Sciatic nerve (tissue), 2 donors: ENCODE data around the gene PLEKHB1. TPM values are rescaled to one million over a fixed set of nuclear protein-coding genes. Genes with fewer than 3 reads are reported as not detected.
"Not testable (repeated sequence)": the region's sequence is repeated elsewhere in the genome, so short reads cannot be mapped to it uniquely, and the experiment has no call there.

ENCODE experiments used
- ATAC-seq: fragments of 200-7000 bp; cut with Tn5 transposase; one replicate; pipeline ENCODE4 v1.9.1; 2020; ENCODE audit warnings: mild to moderate bottlenecking, moderate library complexity
- DNase-seq: peaks from one replicate; pipeline ENCODE4 v3.0.0-alpha.2; 2020; ENCODE audit warnings: low spot score
- intact Hi-C: fragments of 100-400 bp; cut with DNase I; formaldehyde crosslinking; loops from one replicate; pipeline ENCODE4 v1.14.2; 2022
- total RNA-seq: library from RNA; stranded (reverse); fragmentation: NEBNext Ultra II Directional; extraction: Animal tissue kit (Norgen Biotek cat#: 25700); gene quantifications from one replicate; pipeline ENCODE4 v1.2.1, GENCODE V29; 2021
- donor health status: DM: no; HTN: no; CAD: no.
- donor health status: DM: no; HTN: no; CAD: no.

The PLEKHB1 gene
- total RNA-seq, 1 donor from 2014 or later = 370 TPM

DNA sequence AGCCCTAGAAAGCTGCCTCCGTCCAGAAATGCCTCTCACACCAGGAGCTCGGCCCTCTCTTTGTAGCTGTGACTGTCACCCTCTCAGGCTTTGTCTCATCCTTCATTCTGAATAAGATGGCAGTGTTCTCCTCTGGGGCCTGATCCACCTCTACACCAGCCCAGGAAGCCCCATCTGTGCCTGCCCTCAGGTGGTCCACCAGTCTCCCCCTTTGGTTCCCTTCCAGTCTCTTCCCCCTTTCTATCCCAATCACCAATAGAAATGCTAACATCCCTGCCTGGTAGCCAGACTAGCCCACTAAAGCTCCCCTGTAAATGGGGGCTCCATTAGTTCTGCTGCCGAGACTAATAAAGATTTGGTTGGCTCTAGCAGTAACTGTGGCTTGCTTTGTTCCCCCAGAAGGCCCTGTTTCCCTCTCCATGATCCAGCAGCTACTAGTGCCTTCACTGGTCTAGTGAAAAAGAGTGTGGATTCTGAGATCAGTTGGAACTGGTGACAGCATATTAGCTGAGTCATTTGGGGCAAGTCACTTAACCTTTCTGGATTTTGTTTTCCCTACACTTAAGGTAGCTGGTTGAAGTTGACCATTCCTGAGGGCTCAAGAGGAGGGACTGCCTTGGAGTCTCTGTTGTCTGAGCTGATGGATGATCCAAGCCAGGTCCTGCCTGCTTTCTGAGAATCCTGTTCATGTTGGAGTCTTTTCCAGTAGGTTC is 16.2 kb downstream of the PLEKHB1 start:
- DNase-seq (no peak), ATAC-seq (no peak)
- intact Hi-C loops = loop anchor here (5.0 to 10.0 kb wide), 2 partner anchors 35 to 258 kb away; no protein-coding TSS in a partner anchor

DNA sequence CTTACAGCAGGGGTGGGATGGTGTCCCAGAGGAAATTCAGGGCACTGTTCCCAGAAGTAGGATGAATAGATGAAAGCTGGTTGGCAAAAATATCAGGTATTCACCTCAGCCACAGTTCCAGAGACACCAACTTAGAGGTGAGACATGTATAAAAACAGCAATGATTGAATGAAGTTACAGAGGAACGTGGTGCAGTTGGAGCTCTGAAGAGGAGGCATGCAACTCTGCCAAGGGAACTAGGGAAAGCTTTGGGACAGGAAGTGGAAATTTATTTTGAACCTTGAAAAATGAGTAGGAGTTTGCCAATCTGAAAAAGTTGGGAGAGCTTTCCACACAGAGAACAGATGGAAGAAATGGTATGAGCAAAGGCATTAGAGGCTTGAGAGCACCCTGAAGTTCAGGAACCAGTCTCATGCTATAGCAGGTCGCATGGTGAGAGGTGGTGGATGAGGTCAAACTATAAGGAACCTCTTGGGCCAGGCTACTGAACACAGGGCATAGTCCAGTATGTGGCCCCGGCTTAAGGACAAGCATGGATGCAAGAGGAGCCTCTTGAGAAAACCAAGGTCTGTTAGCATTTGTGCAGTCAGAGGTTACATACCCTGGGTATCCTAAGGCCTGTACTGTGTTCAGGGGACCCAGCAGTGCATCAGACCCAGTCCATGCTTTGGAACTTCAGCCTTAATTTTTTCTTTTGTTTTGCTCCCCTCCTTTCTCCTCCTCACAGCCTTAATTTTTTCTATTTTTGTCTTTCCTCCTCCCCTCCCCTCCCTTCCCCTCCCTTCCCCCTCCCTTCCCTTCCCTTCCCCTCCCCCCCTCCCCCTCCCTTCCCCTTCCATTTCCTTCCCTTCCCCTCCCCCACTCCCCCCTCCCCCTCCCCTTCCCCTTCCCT is 17.5 kb downstream of the PLEKHB1 start:
- intact Hi-C loops = loop anchor here (5.0 to 10.0 kb wide), 2 partner anchors 37 to 259 kb away; no protein-coding TSS in a partner anchor
- ATAC-seq (no peak), DNase-seq (no peak)

DNA sequence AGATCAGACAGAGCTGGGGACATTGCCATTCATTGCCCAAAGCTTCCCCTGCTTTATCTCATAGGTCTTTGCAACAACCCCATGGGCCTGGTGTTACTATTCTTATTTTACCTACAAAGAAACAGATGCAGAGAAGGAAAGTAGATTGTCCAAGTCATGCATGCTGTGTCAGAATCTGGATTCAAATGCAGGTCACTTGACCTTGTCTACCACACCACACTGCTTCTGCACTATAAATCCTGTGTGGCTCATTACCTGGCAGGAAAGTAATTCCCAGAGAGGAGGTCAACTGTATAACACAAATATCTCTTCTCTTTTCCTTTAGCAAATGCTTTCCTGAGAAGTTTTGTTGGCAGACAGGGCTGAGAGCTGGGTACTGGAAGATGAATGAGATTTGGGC is 18.5 kb downstream of the PLEKHB1 start:
- ATAC-seq (no peak), DNase-seq (no peak)
- intact Hi-C loops = loop anchor here (5.0 to 10.0 kb wide), 2 partner anchors 38 to 260 kb away; no protein-coding TSS in a partner anchor

DNA sequence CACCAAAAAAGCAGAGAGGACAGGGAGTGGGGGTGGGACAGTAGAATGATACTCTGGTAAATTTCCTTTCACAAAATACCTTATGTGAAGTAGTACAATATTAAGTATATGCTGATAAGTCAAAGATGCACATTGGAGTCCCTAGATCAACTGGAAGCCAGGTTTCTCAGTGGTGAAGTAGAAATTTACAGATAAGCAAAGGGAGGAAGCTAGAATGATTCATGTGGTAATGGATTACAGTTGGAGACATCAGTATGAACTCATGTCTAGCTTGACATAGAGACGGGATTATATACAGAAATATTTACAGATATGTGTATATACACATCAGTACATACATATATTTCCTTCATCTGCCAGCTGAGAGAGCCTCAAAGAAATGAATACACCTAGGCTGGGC is 21.5 kb downstream of the PLEKHB1 start:
- intact Hi-C loops = loop anchor here (10.0 kb wide), 1 partner anchor 263 kb away; no protein-coding TSS in a partner anchor
- ATAC-seq = no peak
- no peak for DNase-seq

DNA sequence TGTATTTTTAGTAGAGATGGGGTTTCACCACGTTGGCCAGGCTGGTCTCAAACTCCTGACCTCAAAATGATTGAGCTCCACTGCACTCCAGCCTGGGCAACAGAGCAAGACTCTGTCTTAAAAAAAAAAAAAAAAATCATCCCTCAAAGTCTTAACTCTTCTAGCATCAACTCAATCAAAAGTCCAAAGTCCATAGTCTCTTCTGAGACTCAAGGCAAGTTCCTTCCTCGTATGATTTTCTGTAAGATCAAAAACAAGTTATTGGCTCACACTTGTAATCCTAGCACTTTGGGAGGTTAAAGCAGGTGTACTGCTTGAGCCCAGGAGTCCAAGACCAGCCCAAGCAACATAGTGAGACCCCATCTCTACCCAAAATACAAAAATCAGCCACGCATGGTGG is 24.4 kb downstream of the PLEKHB1 start:
- ATAC-seq (no peak), DNase-seq (no peak)
- intact Hi-C loops = no loop called here

DNA sequence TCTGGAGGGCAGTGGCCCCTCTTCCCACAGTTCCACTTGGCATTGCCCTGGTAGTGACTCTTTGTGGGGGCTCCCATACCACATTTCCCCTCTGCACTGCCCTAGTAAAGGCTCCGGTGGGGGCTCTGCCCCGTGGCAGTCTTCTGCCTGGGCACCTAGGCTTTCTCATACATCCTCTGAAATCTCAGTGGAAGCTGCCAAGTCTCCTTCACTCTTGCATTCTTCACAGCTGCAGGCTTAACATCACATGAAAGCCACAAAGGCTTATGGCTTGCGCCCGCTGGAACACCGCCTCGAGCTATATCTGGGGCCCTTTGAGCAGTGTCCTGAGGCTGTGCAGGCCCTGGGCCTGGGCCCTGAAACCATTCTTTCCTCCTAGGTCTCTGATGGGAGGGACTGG is 25.3 kb downstream of the PLEKHB1 start:
- intact Hi-C loops = no loop called here
- DNase-seq (no peak), ATAC-seq (no peak)

DNA sequence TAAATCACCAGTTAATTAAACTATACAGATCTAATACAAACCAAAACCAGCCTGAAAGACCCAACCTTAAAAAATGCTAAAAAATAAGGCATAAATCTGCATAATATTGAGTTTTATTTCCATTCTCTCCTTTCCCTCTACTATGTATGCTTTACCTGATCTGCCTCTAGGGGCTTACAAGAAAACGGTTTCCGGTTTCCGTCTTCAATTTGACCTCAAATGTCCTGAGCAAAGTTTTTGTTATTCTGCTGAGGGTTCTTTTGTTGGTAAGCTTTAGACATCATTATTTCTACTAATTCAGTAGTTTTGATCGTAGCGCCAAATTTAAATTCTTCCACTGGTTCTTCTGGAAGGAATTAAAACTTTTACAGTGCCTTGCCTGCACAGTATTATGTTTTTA is 30.2 kb downstream of the PLEKHB1 start:
- DNase-seq, ATAC-seq, intact Hi-C loops: not testable (repeated sequence)

DNA sequence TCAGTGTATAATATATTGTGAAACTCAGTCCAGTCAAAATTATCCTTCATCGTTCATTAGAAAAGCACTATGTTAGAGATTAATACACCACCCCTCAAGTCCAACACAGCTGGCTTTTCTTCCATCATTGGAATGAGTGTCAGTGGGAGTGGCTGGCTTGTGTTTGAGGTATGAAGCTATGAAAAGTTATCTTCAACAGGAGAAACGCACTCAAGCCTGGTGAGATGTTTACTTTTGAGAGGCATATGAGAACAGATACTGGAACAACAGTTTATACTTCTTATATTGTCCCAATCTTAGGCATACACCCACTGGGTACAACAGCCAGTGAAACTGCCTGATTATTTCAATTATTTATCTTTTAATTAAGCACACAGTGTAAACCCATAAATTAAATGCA is 34.3 kb downstream of the PLEKHB1 start:
- intact Hi-C loops = no loop called here
- DNase-seq = no peak
- no peak for ATAC-seq

DNA sequence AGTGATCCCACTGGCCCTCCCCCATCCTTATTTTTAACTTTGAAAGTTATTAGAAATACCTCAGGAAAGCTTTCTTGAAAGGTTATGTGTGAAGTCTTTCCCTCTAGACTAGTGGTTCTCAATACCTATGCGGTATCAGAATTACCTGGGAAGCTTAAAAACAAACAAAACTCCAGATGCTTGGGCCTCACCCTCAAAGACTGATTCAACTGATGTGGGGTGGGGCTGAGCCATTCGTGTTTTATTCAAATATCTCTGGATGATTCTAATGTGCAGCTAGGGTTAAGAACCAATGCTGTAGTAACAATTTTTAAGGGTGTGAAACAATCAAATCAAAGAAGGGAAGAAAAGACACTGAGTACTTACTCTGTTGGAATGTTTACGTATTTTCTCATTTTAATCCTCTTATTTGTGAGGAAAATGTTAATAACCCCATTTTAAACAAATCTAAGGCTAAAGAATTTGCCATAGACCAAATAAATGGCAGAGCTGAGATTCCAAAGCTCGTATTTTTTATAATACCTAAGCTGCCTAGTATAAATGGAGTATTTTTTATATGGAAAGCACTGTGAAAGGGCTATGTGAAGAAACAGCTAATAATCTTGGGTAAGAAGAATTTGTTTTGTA is 47.6 kb downstream of the PLEKHB1 start:
- intact Hi-C loops = no loop called here
- ATAC-seq = no peak

DNA sequence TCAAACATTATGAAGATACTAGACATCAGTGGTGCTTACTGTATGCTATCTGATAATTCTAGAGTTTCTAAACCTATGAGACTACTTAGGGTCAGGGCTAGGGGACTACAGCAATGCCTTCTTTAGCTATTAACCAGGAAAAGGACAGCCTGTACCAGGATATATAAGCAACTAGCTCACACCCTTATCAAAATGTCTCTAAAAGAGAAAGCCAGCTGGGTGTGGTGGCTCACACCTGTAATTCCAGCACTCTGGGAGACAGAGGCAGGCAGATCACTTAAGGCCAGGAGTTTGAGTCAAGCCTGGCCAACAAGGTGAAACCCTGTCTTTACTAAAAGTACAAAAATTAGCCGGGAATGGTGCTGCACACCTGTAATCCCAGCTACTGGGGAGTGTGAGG is 58.7 kb downstream of the PLEKHB1 start:
- DNase-seq = no peak
- intact Hi-C loops = no loop called here
- no peak for ATAC-seq

More for the DNA sequence above, 47.6 kb downstream of the PLEKHB1 start:
- no peak for DNase-seq

DNA sequence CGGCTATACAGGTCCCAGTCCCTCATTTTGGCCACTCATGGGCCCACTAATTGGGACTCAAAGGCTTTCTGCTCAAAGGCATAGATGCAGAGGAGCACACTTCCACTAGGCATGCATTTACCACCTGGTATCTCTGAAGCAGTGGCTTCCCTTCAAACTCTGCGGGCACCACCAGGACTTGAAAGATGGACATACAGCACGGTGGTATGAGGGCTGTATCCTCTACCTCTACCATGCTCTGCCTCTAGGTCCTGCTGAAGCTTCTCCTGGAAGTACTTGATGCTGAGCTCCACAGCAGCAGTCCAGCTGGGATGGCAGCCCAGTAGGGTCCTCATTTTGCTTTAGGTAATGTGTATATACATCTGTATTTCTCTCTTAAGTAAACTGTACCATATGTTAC is 64.6 kb downstream of the PLEKHB1 start:
- ATAC-seq (no peak), DNase-seq (no peak)
- intact Hi-C loops = no loop called here

Other genes starting within 250 kb of the PLEKHB1 start
- gene FAM168A, start 48.5 kb upstream of the PLEKHB1 start, total RNA-seq = 52.2 TPM
- gene RAB6A, start 114.5 kb downstream of the PLEKHB1 start, total RNA-seq = 157 TPM
- 30.4 TPM for gene MRPL48, start 141.3 kb downstream of the PLEKHB1 start, total RNA-seq
- 37.5 TPM for gene COA4, start 230.3 kb downstream of the PLEKHB1 start, total RNA-seq
- 32.4 TPM for gene PAAF1, start 230.4 kb downstream of the PLEKHB1 start, total RNA-seq